Measurements from ENCODE around the gene SPATC1L. TPM values are rescaled to one million over a fixed set of nuclear protein-coding genes. Genes with fewer than 3 reads are reported as not detected.
A peak's percentile ranks its signal among the peaks of the same experiment; 100 is the strongest.

Gene SPATC1L
- 1 to 10 TPM; 6.9 TPM for total RNA-seq
- polyA plus RNA-seq: 1 to 10 TPM; 6.0 to 6.4 TPM

GRCh38 chr21:46183910-46184624 is at the start of gene SPATC1L:
Gene SPATC1L (minus strand): TSS chr21:46184459. CDS start chr21:46182816, 1,643 bp downstream.
- ChIA-PET CTCF (ENCODE audit: partially characterized antibody) (no interaction called here), POLR2A (ENCODE audit: partially characterized antibody) (interaction anchor here (0.7 kb wide), 1 partner anchor 338 kb away, joined by 3 read pairs; no protein-coding TSS in a partner anchor)
- peak within 1 kb of the TSS; percentile 76 to 91 (median 84) for H3K4me3 Mint-ChIP-seq
- peak in 1 of 5 donors; percentile 46 for DNase-seq
- H3K27me3 ChIP-seq (ENCODE audit: insufficient read depth, low read length): peaks cover 4% of the 10 kb centered on the region
- H3K4me3 ChIP-seq (ENCODE audit: low read length in 2 of 2): peak within 1 kb of the TSS; percentile 42 to 59
- intact Hi-C loops (cut with micrococcal nuclease): loop anchor here (2.0 kb wide), 1 partner anchor 41 kb away; no protein-coding TSS in a partner anchor
- H3K27ac Mint-ChIP-seq: peak within 1 kb of the TSS; percentile 19 to 88 (median 77)
- H3K36me3 Mint-ChIP-seq: no peaks in the 10 kb centered on the region
- H3K4me1 ChIP-seq (ENCODE audit: insufficient read depth, low read length): peaks cover 5% of the 10 kb centered on the region
- no peaks in the 10 kb centered on the region for H3K9me3 ChIP-seq (ENCODE audit: control insufficient read depth in 1 of 2, low read length in 2 of 2)
- peak within 1 kb of the TSS; percentile 53 for H3K27ac ChIP-seq (ENCODE audit: low read depth, low read length)
- peaks cover 2 to 3% of the 10 kb centered on the region in 2 donors for H3K27me3 Mint-ChIP-seq
- no peaks in the 10 kb centered on the region for H3K36me3 ChIP-seq (ENCODE audit: insufficient read depth, low read length)
- peaks cover 1 to 11% (median 6%) of the 10 kb centered on the region in 4 donors for H3K4me1 Mint-ChIP-seq
- no peaks in the 10 kb centered on the region for H3K9me3 Mint-ChIP-seq

GRCh38 chr21:46229923-46230260 is 45.6 kb upstream of the SPATC1L start:
- peak overlapping the region; percentile 21 to 66 for H3K4me3 ChIP-seq (ENCODE audit: low read length in 2 of 2)
- H3K27ac ChIP-seq (ENCODE audit: low read depth, low read length): peak overlapping the region; percentile 53
- H3K36me3 ChIP-seq (ENCODE audit: insufficient read depth, low read length): peaks cover 13% of the 10 kb centered on the region
- ChIA-PET POLR2A (ENCODE audit: partially characterized antibody) (no interaction called here), CTCF (ENCODE audit: partially characterized antibody) (interaction anchor here (1.0 to 1.3 kb wide), 2 partner anchors 21 to 96 kb away, joined by 3 to 4 read pairs; a partner anchor contains a TSS)
- no peaks in the 10 kb centered on the region for H3K9me3 Mint-ChIP-seq
- H3K4me3 Mint-ChIP-seq: peak overlapping the region; percentile 57 to 98 (median 76)
- intact Hi-C loops (cut with micrococcal nuclease): loop anchor here (1.0 to 5.0 kb wide), 4 partner anchors 43 to 258 kb away; partner anchors contain the start of genes MCM3AP and YBEY
- DNase-seq: no peak
- no peaks in the 10 kb centered on the region for H3K9me3 ChIP-seq (ENCODE audit: control insufficient read depth in 1 of 2, low read length in 2 of 2)
- H3K27me3 ChIP-seq (ENCODE audit: insufficient read depth, low read length): no peaks in the 10 kb centered on the region
- H3K27ac Mint-ChIP-seq: peak overlapping the region; percentile 43 to 90 (median 57)
- peaks cover 17 to 26% of the 10 kb centered on the region in 2 donors for H3K36me3 Mint-ChIP-seq
- H3K27me3 Mint-ChIP-seq: no peaks in the 10 kb centered on the region
- H3K4me1 ChIP-seq (ENCODE audit: insufficient read depth, low read length): peaks cover 28% of the 10 kb centered on the region
- H3K4me1 Mint-ChIP-seq: peaks cover 39 to 67% (median 53%) of the 10 kb centered on the region in 4 donors

- Mint-ChIP-seq H3K4me3 (peak overlapping the region; percentile 91 to 98 (median 96)), H3K36me3 (peaks cover 12 to 21% of the 10 kb centered on the region in 2 donors), H3K9me3 (no peaks in the 10 kb centered on the region), H3K27ac (peak overlapping the region; percentile 61 to 99 (median 97)), H3K4me1 (peaks cover 37 to 63% (median 50%) of the 10 kb centered on the region in 4 donors), H3K27me3 (no peaks in the 10 kb centered on the region)
- H3K4me3 ChIP-seq (ENCODE audit: low read length in 2 of 2): peak overlapping the region; percentile 21 to 66
- no peaks in the 10 kb centered on the region for H3K9me3 ChIP-seq (ENCODE audit: control insufficient read depth in 1 of 2, low read length in 2 of 2)
- DNase-seq: no peak
- H3K36me3 ChIP-seq (ENCODE audit: insufficient read depth, low read length): peaks cover 8% of the 10 kb centered on the region
- ChIA-PET POLR2A (ENCODE audit: partially characterized antibody) (interaction anchor here (2.3 kb wide), 1 partner anchor 86 kb away, joined by 5 read pairs; no protein-coding TSS in a partner anchor), CTCF (ENCODE audit: partially characterized antibody) (interaction anchor here (1.3 kb wide), 1 partner anchor 96 kb away, joined by 3 read pairs; a partner anchor contains a TSS)
- H3K4me1 ChIP-seq (ENCODE audit: insufficient read depth, low read length): peaks cover 28% of the 10 kb centered on the region
- H3K27me3 ChIP-seq (ENCODE audit: insufficient read depth, low read length): no peaks in the 10 kb centered on the region
- H3K27ac ChIP-seq (ENCODE audit: low read depth, low read length): peak overlapping the region; percentile 53
- intact Hi-C loops (cut with micrococcal nuclease): loop anchor here (1.0 to 5.0 kb wide), 3 partner anchors 42 to 257 kb away; no protein-coding TSS in a partner anchor
These were observed 45.1 kb upstream of the SPATC1L start for GRCh38 chr21:46229133-46229922.

GRCh38 chr21:46228345-46229051 is 44.2 kb upstream of the SPATC1L start, which contains the start of gene LSS:
Gene LSS (minus strand): TSS chr21:46228774. CDS start chr21:46228745, 29 bp downstream.
- Histone ChIP-seq H3K4me1 (ENCODE audit: insufficient read depth, low read length) (peaks cover 28% of the 10 kb centered on the region), H3K9me3 (ENCODE audit: control insufficient read depth in 1 of 2, low read length in 2 of 2) (no peaks in the 10 kb centered on the region), H3K27ac (ENCODE audit: low read depth, low read length) (peak within 1 kb of the TSS; percentile 76), H3K36me3 (ENCODE audit: insufficient read depth, low read length) (peaks cover 2% of the 10 kb centered on the region), H3K4me3 (ENCODE audit: low read length in 2 of 2) (peak within 1 kb of the TSS; percentile 65 to 72), H3K27me3 (ENCODE audit: insufficient read depth, low read length) (no peaks in the 10 kb centered on the region)
- Mint-ChIP-seq H3K4me1 (peaks cover 30 to 56% (median 44%) of the 10 kb centered on the region in 4 donors), H3K4me3 (peak within 1 kb of the TSS; percentile 91 to 98 (median 96)), H3K36me3 (peaks cover 7 to 15% of the 10 kb centered on the region in 2 donors), H3K27ac (peak within 1 kb of the TSS; percentile 61 to 99 (median 97)), H3K9me3 (no peaks in the 10 kb centered on the region), H3K27me3 (no peaks in the 10 kb centered on the region)
- peak; percentile 96 to 98 (median 98) for DNase-seq
- intact Hi-C loops (cut with micrococcal nuclease): loop anchor here (1.0 to 5.0 kb wide), 4 partner anchors 41 to 256 kb away; partner anchors contain the start of gene PCNT
- ChIA-PET POLR2A (ENCODE audit: partially characterized antibody) (interaction anchor here (0.6 to 2.3 kb wide), 3 partner anchors 25 to 94 kb away, joined by 3 to 5 read pairs (median 3); no protein-coding TSS in a partner anchor), CTCF (ENCODE audit: partially characterized antibody) (interaction anchor here (1.3 kb wide), 1 partner anchor 97 kb away, joined by 3 read pairs; a partner anchor contains a TSS)

- Histone ChIP-seq H3K4me3 (ENCODE audit: low read length in 2 of 2) (peak overlapping the region; percentile 65 to 72), H3K27me3 (ENCODE audit: insufficient read depth, low read length) (no peaks in the 10 kb centered on the region), H3K27ac (ENCODE audit: low read depth, low read length) (peak overlapping the region; percentile 76), H3K36me3 (ENCODE audit: insufficient read depth, low read length) (no peaks in the 10 kb centered on the region), H3K9me3 (ENCODE audit: control insufficient read depth in 1 of 2, low read length in 2 of 2) (no peaks in the 10 kb centered on the region), H3K4me1 (ENCODE audit: insufficient read depth, low read length) (peaks cover 28% of the 10 kb centered on the region)
- Mint-ChIP-seq H3K27ac (peak overlapping the region; percentile 61 to 91 (median 76)), H3K9me3 (no peaks in the 10 kb centered on the region), H3K36me3 (peaks cover 7 to 13% of the 10 kb centered on the region in 2 donors), H3K27me3 (no peaks in the 10 kb centered on the region), H3K4me3 (peak overlapping the region; percentile 77 to 88 (median 86)), H3K4me1 (peaks cover 30 to 56% (median 43%) of the 10 kb centered on the region in 4 donors)
- intact Hi-C loops (cut with micrococcal nuclease): loop anchor here (1.0 to 5.0 kb wide), 3 partner anchors 41 to 256 kb away; partner anchors contain the start of gene PCNT
- CTCF ChIA-PET (ENCODE audit: partially characterized antibody): no interaction called here
- peak in 2 of 5 donors; percentile 11 to 12 for DNase-seq
- POLR2A ChIA-PET (ENCODE audit: partially characterized antibody): interaction anchor here (0.6 to 2.3 kb wide), 3 partner anchors 26 to 95 kb away, joined by 3 to 5 read pairs (median 3); no protein-coding TSS in a partner anchor
These were observed 43.6 kb upstream of the SPATC1L start for GRCh38 chr21:46227811-46228344.
